IPS-18c (cell line): Measurements from ENCODE around the gene TMEM43.
"Not testable (repeated sequence)": the region's sequence is repeated elsewhere in the genome, so short reads cannot be mapped to it uniquely, and the experiment has no call there.

ENCODE experiments used
- H3K4me3 ChIP-seq: 2 replicates; pipeline ENCODE4 v1.7.0; 2013; ENCODE audit warnings: low read depth, mild to moderate bottlenecking, low read length, moderate library complexity; ENCODE audit not compliant: insufficient read depth
- H3K9me3 ChIP-seq: one replicate; pipeline ENCODE4 v1.6.1; 2013; ENCODE audit warnings: mild to moderate bottlenecking, low read length, moderate library complexity; ENCODE audit not compliant: control insufficient read depth, insufficient read depth

TMEM43 gene

GRCh38 chr3:14124615-14125192, at the start of gene TMEM43, which contains the start of gene CHCHD4:
Gene TMEM43, plus strand, starts transcription at chr3:14125052. Its CDS starts 142 bp downstream, at chr3:14125194.
Gene CHCHD4, minus strand, starts transcription at chr3:14124870. Its CDS starts 194 bp downstream, at chr3:14124676.
- Histone ChIP-seq H3K9me3 (no peaks in the 10 kb centered on the region), H3K4me3 (peak within 1 kb of the TSS; percentile 95)

GRCh38 chr3:14075233-14075632, 49.6 kb upstream of the TMEM43 start:
- not testable (repeated sequence) for H3K9me3 ChIP-seq, H3K4me3 ChIP-seq

GRCh38 chr3:14077310-14077709, 47.5 kb upstream of the TMEM43 start:
- Histone ChIP-seq H3K9me3 (peaks cover 3% of the 10 kb centered on the region), H3K4me3 (no peak overlapping the region)

- no peak overlapping the region for H3K4me3 ChIP-seq
Observed at GRCh38 chr3:14082108-14082657, 42.7 kb upstream of the TMEM43 start.

GRCh38 chr3:14087461-14087860, 37.4 kb upstream of the TMEM43 start:
- not testable (repeated sequence) for H3K9me3 ChIP-seq, H3K4me3 ChIP-seq

More at GRCh38 chr3:14082108-14082657, 42.7 kb upstream of the TMEM43 start:
- H3K9me3 ChIP-seq = peaks cover 3% of the 10 kb centered on the region

GRCh38 chr3:14091959-14092358, 32.9 kb upstream of the TMEM43 start:
- not testable (repeated sequence) for H3K9me3 ChIP-seq, H3K4me3 ChIP-seq

- H3K4me3 ChIP-seq = no peak overlapping the region
- peaks cover 4% of the 10 kb centered on the region for H3K9me3 ChIP-seq
Observed at GRCh38 chr3:14092464-14092863, 32.4 kb upstream of the TMEM43 start.

- no peak overlapping the region for H3K4me3 ChIP-seq
- H3K9me3 ChIP-seq = peaks cover 2% of the 10 kb centered on the region
Observed at GRCh38 chr3:14093831-14094230, 31.0 kb upstream of the TMEM43 start.

- H3K4me3 ChIP-seq = no peak overlapping the region
- no peaks in the 10 kb centered on the region for H3K9me3 ChIP-seq
Observed at GRCh38 chr3:14096742-14097141, 28.1 kb upstream of the TMEM43 start.

GRCh38 chr3:14097616-14098391, 27.0 kb upstream of the TMEM43 start:
- Histone ChIP-seq H3K4me3 (no peak overlapping the region), H3K9me3 (no peaks in the 10 kb centered on the region)

GRCh38 chr3:14109821-14110220, 15.0 kb upstream of the TMEM43 start:
- H3K4me3 ChIP-seq, H3K9me3 ChIP-seq: not testable (repeated sequence)

GRCh38 chr3:14110699-14111098, 14.2 kb upstream of the TMEM43 start:
- H3K9me3 ChIP-seq = no peaks in the 10 kb centered on the region
- no peak overlapping the region for H3K4me3 ChIP-seq

- no peaks in the 10 kb centered on the region for H3K9me3 ChIP-seq
- H3K4me3 ChIP-seq = no peak overlapping the region
Observed at GRCh38 chr3:14113965-14114635, 10.8 kb upstream of the TMEM43 start.

- Histone ChIP-seq H3K4me3 (no peak overlapping the region), H3K9me3 (no peaks in the 10 kb centered on the region)
Observed at GRCh38 chr3:14117468-14118399, 7.1 kb upstream of the TMEM43 start.

- Histone ChIP-seq H3K4me3 (no peak overlapping the region), H3K9me3 (no peaks in the 10 kb centered on the region)
Observed at GRCh38 chr3:14118400-14119381, 6.2 kb upstream of the TMEM43 start.

GRCh38 chr3:14119651-14120050, 5.2 kb upstream of the TMEM43 start:
- Histone ChIP-seq H3K4me3 (no peak overlapping the region), H3K9me3 (no peaks in the 10 kb centered on the region)
